PFSK-1 (cell line): ENCODE results near the gene TEKT5.

Experiments used
- FOXP2 ChIP-seq: optimal IDR thresholded peaks from 2 replicates; pipeline ENCODE3; 2011; ENCODE audit warnings: borderline replicate concordance, control low read depth, inconsistent platforms; ENCODE audit not compliant: insufficient read depth; ENCODE audit errors: extremely low read length, extremely low read depth
- POLR2AphosphoS5 ChIP-seq: IDR thresholded peaks from 2 replicates; pipeline ENCODE4 v1.6.1; 2012; ENCODE audit warnings: low read depth, mild to moderate bottlenecking, control low read depth, low read length, moderate library complexity
- TAF1 ChIP-seq: IDR thresholded peaks from 2 replicates; pipeline ENCODE4 v1.6.1; 2012; ENCODE audit warnings: low read length, control low read depth, borderline replicate concordance; ENCODE audit not compliant: insufficient read depth
- TF ChIP-seq, protein P1 (sequence below), 2 experiments: IDR thresholded peaks; 2 replicates each; pipeline versions ENCODE4 v1.6.1 to v1.8.0; 2011 to 2012; ENCODE audit warnings: low read depth in 2 of 2, low read length in 2 of 2, control low read depth in 1 of 2, inconsistent platforms in 1 of 2, mild to moderate bottlenecking in 1 of 2, moderate library complexity in 1 of 2; ENCODE audit not compliant: insufficient read depth in 1 of 2

DNA sequence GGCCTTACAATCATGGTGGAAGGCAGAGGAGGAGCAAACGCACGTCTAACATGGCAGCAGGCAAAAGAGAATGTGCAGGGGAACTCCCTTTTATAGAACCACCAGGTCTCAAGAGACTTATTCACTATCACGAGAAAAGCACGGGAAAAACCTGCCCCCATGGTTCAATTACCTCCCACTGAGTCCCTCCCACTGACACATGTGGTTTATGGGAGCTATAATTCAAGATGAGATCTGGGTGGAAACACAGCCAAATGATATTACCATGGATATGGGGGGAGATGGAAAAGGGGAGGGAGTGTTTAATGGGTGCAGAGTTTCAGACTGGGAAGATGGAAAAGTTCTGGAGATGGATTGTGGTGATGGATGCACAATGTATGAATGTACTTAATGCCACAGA is 23.0 kb downstream of the TEKT5 start:
- TF ChIP-seq TAF1 (no peak), FOXP2 (no peak), POLR2AphosphoS5 (no peak)
- TF ChIP-seq, protein P1, sequence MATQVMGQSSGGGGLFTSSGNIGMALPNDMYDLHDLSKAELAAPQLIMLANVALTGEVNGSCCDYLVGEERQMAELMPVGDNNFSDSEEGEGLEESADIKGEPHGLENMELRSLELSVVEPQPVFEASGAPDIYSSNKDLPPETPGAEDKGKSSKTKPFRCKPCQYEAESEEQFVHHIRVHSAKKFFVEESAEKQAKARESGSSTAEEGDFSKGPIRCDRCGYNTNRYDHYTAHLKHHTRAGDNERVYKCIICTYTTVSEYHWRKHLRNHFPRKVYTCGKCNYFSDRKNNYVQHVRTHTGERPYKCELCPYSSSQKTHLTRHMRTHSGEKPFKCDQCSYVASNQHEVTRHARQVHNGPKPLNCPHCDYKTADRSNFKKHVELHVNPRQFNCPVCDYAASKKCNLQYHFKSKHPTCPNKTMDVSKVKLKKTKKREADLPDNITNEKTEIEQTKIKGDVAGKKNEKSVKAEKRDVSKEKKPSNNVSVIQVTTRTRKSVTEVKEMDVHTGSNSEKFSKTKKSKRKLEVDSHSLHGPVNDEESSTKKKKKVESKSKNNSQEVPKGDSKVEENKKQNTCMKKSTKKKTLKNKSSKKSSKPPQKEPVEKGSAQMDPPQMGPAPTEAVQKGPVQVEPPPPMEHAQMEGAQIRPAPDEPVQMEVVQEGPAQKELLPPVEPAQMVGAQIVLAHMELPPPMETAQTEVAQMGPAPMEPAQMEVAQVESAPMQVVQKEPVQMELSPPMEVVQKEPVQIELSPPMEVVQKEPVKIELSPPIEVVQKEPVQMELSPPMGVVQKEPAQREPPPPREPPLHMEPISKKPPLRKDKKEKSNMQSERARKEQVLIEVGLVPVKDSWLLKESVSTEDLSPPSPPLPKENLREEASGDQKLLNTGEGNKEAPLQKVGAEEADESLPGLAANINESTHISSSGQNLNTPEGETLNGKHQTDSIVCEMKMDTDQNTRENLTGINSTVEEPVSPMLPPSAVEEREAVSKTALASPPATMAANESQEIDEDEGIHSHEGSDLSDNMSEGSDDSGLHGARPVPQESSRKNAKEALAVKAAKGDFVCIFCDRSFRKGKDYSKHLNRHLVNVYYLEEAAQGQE (IDR thresholded peaks at IDR 0.05; ENCODE audit: insufficient read depth in 1 of 2, low read depth in 2 of 2, low read length in 2 of 2): no peak
